ENCODE data around the gene SLC6A16.
A peak's percentile ranks its signal among the peaks of the same experiment; 100 is the strongest.
"Not testable (repeated sequence)": the region's sequence is repeated elsewhere in the genome, so short reads cannot be mapped to it uniquely, and the experiment has no call there.

Gene SLC6A16

DNA sequence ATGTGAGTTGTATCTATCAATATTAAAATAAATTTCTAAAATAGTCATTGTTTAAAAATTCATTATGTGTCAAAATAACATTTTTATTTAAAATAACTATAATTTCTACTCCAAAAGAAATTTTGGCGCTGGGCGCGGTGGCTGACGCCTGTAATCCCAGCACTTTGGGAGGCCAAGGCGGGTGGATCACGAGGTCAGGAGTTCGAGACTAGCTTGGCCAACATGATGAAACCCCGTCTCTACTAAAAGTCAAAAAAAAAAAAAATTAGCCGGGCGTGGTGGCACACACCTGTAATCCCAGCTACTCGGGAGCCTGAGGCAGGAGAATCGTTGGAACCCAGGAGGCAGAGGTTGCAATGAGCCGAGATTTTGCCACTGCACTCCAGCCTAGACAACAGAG lies 765 bp upstream of the SLC6A16 start:
- H3K9me3 Mint-ChIP-seq, H3K27me3 Mint-ChIP-seq, H3K4me3 Mint-ChIP-seq: not testable (repeated sequence)
- Mint-ChIP-seq H3K36me3 (ENCODE audit: low read depth) (peaks cover 31% of the 10 kb centered on the region), H3K27ac (peak overlapping the region; percentile 24), H3K4me1 (ENCODE audit: low read depth) (peaks cover 43% of the 10 kb centered on the region)

DNA sequence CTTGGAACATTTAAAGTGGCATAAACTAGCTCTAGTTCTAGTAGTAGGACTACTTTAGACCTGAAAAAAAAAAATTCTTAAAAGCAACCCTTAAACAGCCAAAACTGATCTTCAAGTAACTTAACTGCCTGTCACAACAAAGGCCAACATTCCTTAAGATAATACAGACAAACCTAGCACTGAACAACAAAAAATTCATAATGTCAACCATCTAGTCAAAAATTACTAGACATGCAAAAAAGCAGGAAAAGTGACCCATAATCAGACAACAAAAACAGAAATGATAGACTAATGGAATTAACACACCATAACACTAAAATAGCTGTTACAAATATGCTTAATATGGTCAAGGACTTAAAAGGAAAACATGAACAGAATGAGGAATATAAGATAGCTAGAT lies 6.7 kb downstream of the SLC6A16 start:
- peaks cover 25% of the 10 kb centered on the region for H3K36me3 Mint-ChIP-seq (ENCODE audit: low read depth)
- H3K4me1 Mint-ChIP-seq (ENCODE audit: low read depth), result peaks cover 9% of the 10 kb centered on the region
- H3K27ac Mint-ChIP-seq, result no peak overlapping the region
- no peak overlapping the region for H3K4me3 Mint-ChIP-seq
- peaks cover 9% of the 10 kb centered on the region for H3K9me3 Mint-ChIP-seq
- H3K27me3 Mint-ChIP-seq, result no peaks in the 10 kb centered on the region

DNA sequence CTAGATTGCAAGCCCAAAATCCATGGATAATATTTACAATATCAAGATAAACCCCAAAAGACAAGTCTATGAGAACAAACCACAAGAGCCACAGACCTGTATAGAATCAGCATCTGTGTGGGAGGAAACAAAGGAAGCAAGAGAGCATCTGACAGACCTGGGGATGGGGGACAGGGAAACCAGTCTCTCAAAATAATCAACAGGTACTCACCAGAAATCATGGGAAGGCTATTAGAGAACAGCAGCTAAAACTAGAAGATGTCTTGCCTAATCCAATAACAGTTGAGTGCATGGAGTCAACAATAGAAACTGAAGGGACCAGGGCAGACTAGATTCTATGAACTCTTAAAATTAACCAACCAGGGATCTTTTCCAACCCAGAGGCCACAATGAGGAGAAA lies 8.7 kb downstream of the SLC6A16 start:
- Mint-ChIP-seq H3K4me1 (ENCODE audit: low read depth) (peaks cover 9% of the 10 kb centered on the region), H3K27me3 (no peaks in the 10 kb centered on the region), H3K9me3 (peaks cover 9% of the 10 kb centered on the region), H3K36me3 (ENCODE audit: low read depth) (peaks cover 12% of the 10 kb centered on the region), H3K4me3 (no peak overlapping the region), H3K27ac (no peak overlapping the region)

DNA sequence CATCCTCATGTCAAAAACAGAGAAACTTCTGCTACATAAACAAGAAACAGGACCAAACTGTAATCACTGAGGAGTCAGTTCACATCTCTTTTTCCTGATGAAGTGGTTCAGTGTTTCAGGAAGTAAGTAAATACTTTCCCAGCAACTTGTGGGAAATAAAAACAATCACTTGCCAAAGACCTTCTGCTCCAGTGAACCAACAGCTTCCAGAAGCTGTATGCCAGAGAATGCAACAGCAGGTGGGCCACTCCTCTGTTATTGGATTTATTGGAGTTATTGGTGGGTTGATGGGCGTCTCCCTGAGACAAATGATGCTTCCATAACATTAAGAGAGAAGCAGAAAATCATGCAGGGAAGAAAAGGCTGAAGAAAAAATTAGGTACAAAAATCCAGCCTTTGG lies 9.9 kb downstream of the SLC6A16 start:
- H3K27ac Mint-ChIP-seq, result no peak overlapping the region
- H3K36me3 Mint-ChIP-seq (ENCODE audit: low read depth), result peaks cover 21% of the 10 kb centered on the region
- peaks cover 9% of the 10 kb centered on the region for H3K4me1 Mint-ChIP-seq (ENCODE audit: low read depth)
- no peak overlapping the region for H3K4me3 Mint-ChIP-seq
- no peaks in the 10 kb centered on the region for H3K27me3 Mint-ChIP-seq
- peaks cover 9% of the 10 kb centered on the region for H3K9me3 Mint-ChIP-seq

DNA sequence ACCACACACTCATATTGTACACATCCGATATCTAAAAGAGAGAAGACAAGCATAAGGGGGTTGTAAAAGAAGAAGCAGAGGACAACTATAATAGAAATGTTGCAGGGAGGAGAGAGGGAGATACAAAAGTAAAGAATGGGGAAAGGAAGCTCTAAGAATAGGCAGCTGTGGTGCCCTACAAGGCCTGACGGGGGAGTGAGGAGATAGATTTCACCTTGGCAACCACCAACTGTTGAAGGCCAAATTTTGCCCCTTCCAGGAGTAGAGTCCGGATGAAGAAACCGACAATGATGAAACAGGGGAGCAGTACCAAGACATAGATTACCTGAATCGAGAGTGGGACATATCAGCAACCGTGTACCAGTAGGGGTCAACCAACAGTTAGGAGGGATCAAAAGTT lies 15.9 kb downstream of the SLC6A16 start:
- H3K4me3 Mint-ChIP-seq, result no peak overlapping the region
- no peaks in the 10 kb centered on the region for H3K27me3 Mint-ChIP-seq
- H3K9me3 Mint-ChIP-seq, result no peaks in the 10 kb centered on the region
- no peak overlapping the region for H3K27ac Mint-ChIP-seq
- peaks cover 4% of the 10 kb centered on the region for H3K4me1 Mint-ChIP-seq (ENCODE audit: low read depth)
- peaks cover 9% of the 10 kb centered on the region for H3K36me3 Mint-ChIP-seq (ENCODE audit: low read depth)

DNA sequence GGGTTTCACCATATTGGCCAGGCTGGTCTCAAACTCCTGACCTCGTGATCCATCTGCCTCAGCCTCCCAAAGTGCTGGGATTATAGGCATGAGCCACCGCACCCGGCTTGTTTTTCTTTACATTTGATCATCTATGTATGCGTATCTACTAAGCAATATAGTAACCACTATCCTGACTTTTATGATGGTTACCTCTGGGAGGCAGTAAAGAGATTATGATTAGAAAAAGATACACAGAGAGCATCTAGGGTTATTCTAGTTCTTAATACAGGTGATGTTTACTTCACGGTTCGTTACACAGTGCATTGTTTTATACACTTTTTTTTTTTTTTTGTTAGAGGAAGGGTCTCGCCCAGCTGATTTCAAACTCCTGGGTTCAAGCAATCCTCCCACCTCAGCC lies 18.3 kb downstream of the SLC6A16 start:
- H3K27me3 Mint-ChIP-seq; H3K27ac Mint-ChIP-seq; H3K9me3 Mint-ChIP-seq; H3K4me3 Mint-ChIP-seq; H3K4me1 Mint-ChIP-seq (ENCODE audit: low read depth): not testable (repeated sequence)
- H3K36me3 Mint-ChIP-seq (ENCODE audit: low read depth), result peaks cover 14% of the 10 kb centered on the region

DNA sequence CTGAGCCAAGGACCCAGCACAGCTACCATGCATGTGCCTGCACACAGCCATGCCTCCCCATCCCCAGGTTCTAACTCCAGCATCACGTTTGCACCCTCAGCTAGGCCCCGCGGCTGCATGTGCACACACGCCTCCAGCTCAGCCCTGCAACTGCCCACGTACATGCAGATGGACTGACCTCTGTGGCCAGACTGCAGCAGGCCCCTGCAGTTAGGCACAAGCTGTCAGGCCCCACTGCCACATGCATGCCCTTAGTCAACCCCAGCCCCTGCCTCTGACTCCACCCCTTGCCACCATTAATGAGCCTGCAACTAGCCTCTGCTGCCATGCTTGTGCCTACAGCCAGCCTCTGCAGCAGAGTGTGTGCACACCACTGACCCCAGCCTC lies 23.1 kb downstream of the SLC6A16 start:
- H3K4me1 Mint-ChIP-seq (ENCODE audit: low read depth), result no peaks in the 10 kb centered on the region
- H3K4me3 Mint-ChIP-seq, result no peak overlapping the region
- H3K27ac Mint-ChIP-seq, result no peak overlapping the region
- H3K36me3 Mint-ChIP-seq (ENCODE audit: low read depth), result peaks cover 5% of the 10 kb centered on the region
- no peaks in the 10 kb centered on the region for H3K27me3 Mint-ChIP-seq
- no peaks in the 10 kb centered on the region for H3K9me3 Mint-ChIP-seq

DNA sequence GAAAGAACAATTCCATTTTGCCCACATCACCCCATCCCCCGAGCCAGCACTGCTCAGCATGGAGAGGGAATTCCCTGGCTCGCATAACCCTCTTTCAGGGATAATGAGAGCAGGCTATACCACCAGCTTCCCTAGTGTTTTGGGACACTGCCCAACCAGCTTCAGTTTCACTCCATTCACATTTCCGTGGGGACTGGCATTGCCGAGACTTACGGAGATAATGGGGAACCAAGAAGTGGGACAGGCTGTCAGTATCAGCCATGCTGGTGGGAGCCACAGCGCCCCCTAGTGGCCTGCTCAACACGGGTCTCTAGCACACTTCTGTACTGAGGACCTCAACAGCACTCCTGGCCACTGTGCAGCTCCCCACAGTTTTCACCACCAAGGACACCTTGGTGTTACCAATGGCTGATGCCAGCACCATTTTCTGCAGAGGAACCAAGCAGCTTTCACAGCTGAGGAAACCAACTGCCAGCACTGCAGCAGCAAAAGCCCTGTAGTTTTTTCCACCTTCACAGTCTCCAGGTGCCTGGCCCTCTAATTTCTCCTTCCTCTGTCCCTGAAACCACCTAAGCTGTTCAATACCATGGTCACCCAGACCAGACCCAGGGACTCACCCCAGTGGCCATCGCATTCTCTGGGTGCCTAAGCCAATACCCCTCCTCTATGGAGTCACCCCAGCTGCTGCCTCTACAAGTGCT lies 23.7 kb downstream of the SLC6A16 start:
- H3K4me3 Mint-ChIP-seq, result no peak overlapping the region
- H3K4me1 Mint-ChIP-seq (ENCODE audit: low read depth), result no peaks in the 10 kb centered on the region
- H3K27ac Mint-ChIP-seq, result no peak overlapping the region

DNA sequence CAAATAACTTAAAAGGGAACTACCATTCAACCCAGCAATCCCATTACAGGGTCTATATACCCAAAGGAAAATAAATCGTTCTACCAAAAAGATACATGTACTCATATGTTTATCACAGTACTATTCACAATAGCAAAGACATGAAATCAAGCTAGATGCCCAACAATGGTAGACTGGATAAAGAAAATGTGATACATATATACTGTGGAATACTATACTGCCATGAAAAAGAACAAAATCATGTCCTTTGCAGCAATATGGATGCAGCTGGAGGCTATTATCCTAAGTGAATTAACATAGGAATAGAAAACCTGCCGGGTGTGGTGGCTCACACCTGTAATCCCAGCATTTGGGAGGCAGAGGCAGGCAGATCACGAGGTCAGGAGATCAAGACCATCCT lies 26.3 kb downstream of the SLC6A16 start:
- not testable (repeated sequence) for H3K36me3 Mint-ChIP-seq (ENCODE audit: low read depth); H3K4me1 Mint-ChIP-seq (ENCODE audit: low read depth); H3K4me3 Mint-ChIP-seq; H3K9me3 Mint-ChIP-seq; H3K27me3 Mint-ChIP-seq; H3K27ac Mint-ChIP-seq

More for the DNA sequence above, 23.7 kb downstream of the SLC6A16 start:
- no peaks in the 10 kb centered on the region for H3K27me3 Mint-ChIP-seq
- no peaks in the 10 kb centered on the region for H3K9me3 Mint-ChIP-seq
- peaks cover 5% of the 10 kb centered on the region for H3K36me3 Mint-ChIP-seq (ENCODE audit: low read depth)

DNA sequence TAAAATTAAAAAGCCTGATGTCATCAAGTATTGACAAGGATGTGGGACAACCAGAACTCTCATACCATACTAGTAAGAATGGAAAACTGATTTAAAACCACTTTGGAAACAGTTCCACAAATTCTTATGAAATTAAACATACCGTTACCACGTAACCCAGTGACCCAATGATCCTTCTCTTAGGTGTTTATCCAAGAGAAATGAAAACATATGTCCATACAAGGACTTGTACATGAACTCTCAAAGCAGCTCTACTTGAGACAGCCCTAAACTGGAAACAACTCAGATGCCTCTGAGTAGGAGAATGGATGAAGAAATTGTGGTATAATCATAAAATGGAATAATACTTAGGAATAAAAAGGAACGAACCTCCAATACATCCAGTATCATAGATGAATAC lies 27.6 kb downstream of the SLC6A16 start:
- Mint-ChIP-seq H3K36me3 (ENCODE audit: low read depth) (no peaks in the 10 kb centered on the region), H3K9me3 (no peaks in the 10 kb centered on the region), H3K4me3 (no peak overlapping the region), H3K27me3 (no peaks in the 10 kb centered on the region), H3K27ac (no peak overlapping the region), H3K4me1 (ENCODE audit: low read depth) (no peaks in the 10 kb centered on the region)

DNA sequence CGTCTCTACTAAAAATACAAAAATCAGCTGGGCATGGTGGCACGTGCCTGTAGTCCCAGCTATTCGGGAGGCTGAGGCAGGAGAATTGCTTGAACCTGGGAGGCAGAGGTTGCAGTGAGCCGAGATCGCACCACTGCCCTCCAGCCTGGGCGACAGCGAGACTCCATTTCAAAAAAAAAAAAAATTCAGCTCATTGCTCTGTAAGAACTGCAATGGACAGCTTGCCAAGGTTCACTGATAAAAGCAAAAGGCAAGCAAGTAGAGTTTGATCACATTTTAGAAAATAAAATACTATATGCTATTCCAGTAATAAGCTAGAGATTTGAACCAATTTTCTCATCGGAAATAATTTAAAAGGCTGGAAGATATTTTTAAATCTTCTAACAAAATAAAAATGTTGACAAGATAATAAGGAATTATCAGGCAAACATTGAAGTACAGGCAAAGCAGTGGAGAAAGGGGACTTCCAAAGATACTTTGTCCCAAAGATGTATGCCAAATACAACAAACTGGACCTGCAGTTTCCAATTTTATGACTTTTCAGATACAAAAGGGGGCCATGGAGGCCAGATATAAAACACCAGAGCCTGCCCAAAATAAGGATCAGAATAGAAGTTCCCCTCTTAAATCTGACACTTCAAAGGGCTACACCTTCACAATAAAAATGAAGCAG lies 29.6 kb downstream of the SLC6A16 start:
- H3K9me3 Mint-ChIP-seq, result no peaks in the 10 kb centered on the region
- no peaks in the 10 kb centered on the region for H3K4me1 Mint-ChIP-seq (ENCODE audit: low read depth)
- no peak overlapping the region for H3K27ac Mint-ChIP-seq
- no peaks in the 10 kb centered on the region for H3K36me3 Mint-ChIP-seq (ENCODE audit: low read depth)
- H3K27me3 Mint-ChIP-seq, result no peaks in the 10 kb centered on the region
- H3K4me3 Mint-ChIP-seq, result no peak overlapping the region

DNA sequence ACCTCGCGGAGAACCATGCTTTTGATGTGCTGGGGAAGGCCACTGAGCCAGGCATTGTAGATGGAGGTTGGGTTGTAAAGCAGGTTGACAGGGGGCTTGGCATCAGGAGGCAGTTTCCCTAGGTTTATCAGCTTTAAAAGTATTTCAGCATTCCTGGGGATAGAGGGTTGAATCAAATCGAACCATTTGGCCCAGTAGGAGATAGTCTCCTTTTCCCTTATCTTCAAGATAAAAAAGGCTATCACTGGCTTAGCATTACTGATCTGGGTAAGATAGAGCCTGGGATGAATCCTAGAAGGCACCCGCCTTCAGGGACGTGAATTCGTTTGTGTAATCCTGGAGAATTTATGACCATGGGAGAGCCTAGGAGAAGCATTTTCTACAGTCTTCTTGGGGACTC lies 30.6 kb downstream of the SLC6A16 start:
- Mint-ChIP-seq H3K9me3 (no peaks in the 10 kb centered on the region), H3K4me3 (no peak overlapping the region), H3K27ac (no peak overlapping the region), H3K36me3 (ENCODE audit: low read depth) (no peaks in the 10 kb centered on the region), H3K27me3 (no peaks in the 10 kb centered on the region), H3K4me1 (ENCODE audit: low read depth) (no peaks in the 10 kb centered on the region)

DNA sequence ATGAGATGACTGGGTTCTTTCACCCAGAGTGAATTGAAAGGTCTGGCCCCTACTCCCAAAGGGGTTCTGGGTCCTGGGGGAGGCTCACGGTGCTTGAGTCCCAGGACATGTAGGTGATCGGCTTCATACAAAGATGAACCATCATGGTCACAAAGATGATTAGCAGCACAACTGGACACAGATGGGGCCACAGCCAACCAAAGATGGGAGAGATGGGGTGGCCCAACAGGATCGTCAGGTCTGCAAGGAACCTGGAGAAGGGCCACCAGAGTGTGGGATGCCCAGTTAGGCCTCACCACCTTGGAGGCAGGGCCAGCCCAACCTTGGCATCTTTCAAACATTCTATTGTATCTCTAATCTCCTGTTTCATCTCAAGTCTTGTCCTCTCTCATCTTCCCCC lies 34.5 kb downstream of the SLC6A16 start:
- Mint-ChIP-seq H3K9me3 (no peaks in the 10 kb centered on the region), H3K4me3 (no peak overlapping the region), H3K4me1 (ENCODE audit: low read depth) (no peaks in the 10 kb centered on the region), H3K36me3 (ENCODE audit: low read depth) (no peaks in the 10 kb centered on the region), H3K27ac (no peak overlapping the region), H3K27me3 (no peaks in the 10 kb centered on the region)

DNA sequence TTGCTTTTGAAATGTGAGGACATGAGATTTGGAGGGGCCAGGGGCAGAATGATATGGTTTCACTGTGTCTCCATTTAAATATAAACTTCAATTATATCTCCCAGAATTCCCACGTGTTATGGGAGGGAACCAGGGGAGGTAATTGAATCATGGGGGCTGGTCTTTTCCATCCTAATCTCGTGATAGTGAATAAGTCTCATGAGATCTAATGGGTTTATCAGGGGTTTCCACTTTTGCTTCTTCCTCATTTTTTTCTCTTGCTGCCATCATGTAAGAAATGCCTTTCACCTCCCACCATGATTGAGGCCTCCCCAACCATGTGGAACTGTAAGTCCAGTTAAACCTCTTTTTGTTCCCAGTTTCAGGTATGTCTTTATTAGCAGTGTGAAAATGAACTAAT lies 35.7 kb downstream of the SLC6A16 start:
- H3K27me3 Mint-ChIP-seq; H3K27ac Mint-ChIP-seq; H3K4me1 Mint-ChIP-seq (ENCODE audit: low read depth); H3K36me3 Mint-ChIP-seq (ENCODE audit: low read depth); H3K9me3 Mint-ChIP-seq; H3K4me3 Mint-ChIP-seq: not testable (repeated sequence)

DNA sequence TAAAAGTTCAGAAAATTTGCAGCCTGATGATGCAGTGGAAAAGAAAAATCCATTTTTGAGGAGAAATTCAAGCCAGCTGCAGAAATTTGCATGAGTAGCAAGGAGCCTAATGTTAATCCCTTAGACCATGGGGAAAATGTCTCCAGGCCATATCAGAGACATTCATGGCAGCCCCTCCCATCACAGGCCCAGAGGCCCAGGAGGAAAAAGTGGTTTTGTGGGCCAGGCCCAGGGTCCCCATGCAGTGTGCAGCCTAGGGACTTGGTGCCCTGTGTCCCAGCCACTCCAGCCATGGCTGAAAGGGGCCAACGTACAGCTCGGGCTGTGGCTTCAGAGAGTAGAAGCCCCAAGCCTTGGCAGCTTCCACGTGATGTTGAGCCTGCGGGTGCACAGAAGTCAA lies 36.8 kb downstream of the SLC6A16 start:
- not testable (repeated sequence) for H3K36me3 Mint-ChIP-seq (ENCODE audit: low read depth); H3K4me3 Mint-ChIP-seq; H3K27me3 Mint-ChIP-seq; H3K9me3 Mint-ChIP-seq; H3K27ac Mint-ChIP-seq; H3K4me1 Mint-ChIP-seq (ENCODE audit: low read depth)

DNA sequence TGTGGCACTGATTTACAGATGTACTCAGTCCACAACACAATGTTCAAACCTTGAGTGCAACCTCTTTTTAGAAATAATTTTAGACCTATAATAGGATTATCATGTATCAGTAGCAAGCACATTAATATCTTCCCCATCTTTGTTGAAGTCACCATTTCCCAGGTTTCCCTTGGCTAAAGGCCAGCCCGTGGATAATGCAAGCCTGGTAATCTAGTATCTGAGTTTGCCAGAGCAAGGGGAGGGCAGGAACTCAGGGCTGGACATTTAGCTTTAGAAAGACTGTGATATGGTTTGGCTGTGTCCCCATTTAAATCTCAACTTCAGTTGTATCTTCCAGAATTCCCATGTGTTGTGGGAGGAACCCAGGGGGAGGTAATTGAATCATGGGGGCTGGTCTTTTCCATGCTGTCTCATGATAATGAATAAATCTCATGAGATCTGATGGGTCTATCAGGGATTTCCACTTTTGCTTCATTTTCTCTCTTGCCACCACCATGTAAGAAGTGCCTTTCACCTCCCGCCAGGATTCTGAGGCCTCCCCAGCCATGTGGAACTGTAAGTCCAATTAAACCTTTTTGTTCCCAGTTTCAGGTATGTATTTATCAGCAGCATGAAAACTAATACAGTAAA lies 37.7 kb downstream of the SLC6A16 start:
- no peaks in the 10 kb centered on the region for H3K27me3 Mint-ChIP-seq
- no peak overlapping the region for H3K4me3 Mint-ChIP-seq
- no peak overlapping the region for H3K27ac Mint-ChIP-seq
- H3K36me3 Mint-ChIP-seq (ENCODE audit: low read depth), result no peaks in the 10 kb centered on the region
- no peaks in the 10 kb centered on the region for H3K4me1 Mint-ChIP-seq (ENCODE audit: low read depth)
- H3K9me3 Mint-ChIP-seq, result no peaks in the 10 kb centered on the region
